ENCODE measurements around the gene SS18L1.

The SS18L1 gene

DNA sequence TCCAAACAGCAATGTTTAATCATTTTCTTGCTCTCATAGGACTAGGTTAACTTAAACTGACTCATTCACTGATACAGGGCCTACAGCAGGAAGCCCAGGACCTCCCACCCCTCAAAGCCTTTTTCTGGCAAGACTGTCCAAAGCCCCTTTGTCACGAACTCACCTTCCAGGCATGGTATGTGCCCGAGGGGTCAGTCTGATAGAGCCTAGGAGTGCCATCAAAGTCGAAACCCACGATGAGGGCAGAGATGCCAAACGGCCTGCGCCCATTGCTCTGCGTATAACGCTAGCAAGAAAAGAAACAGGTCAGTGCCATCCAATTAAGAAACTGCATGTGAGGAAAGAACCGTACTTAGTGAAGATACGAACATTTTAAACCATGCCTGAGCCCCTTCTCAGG, 4.7 kb upstream of the SS18L1 start:
- H3K9me3 Mint-ChIP-seq: no peaks in the 10 kb centered on the region
- TF ChIP-seq, protein P1, sequence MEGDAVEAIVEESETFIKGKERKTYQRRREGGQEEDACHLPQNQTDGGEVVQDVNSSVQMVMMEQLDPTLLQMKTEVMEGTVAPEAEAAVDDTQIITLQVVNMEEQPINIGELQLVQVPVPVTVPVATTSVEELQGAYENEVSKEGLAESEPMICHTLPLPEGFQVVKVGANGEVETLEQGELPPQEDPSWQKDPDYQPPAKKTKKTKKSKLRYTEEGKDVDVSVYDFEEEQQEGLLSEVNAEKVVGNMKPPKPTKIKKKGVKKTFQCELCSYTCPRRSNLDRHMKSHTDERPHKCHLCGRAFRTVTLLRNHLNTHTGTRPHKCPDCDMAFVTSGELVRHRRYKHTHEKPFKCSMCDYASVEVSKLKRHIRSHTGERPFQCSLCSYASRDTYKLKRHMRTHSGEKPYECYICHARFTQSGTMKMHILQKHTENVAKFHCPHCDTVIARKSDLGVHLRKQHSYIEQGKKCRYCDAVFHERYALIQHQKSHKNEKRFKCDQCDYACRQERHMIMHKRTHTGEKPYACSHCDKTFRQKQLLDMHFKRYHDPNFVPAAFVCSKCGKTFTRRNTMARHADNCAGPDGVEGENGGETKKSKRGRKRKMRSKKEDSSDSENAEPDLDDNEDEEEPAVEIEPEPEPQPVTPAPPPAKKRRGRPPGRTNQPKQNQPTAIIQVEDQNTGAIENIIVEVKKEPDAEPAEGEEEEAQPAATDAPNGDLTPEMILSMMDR (IDR thresholded peaks at IDR 0.05; ENCODE audit: unreplicated experiment in 3 of 3): no peak
- H3K4me1 Mint-ChIP-seq: peaks cover 22% of the 10 kb centered on the region
- no peak overlapping the region for H3K4me3 Mint-ChIP-seq
- peaks cover 53% of the 10 kb centered on the region for H3K36me3 Mint-ChIP-seq (ENCODE audit: low read depth)
- no peak overlapping the region for H3K27ac Mint-ChIP-seq
- H3K27me3 Mint-ChIP-seq (ENCODE audit: low read depth): peaks cover 3% of the 10 kb centered on the region

GRCh38 chr20:62139636-62140035, 3.9 kb upstream of the SS18L1 start:
- no peak overlapping the region for H3K27ac Mint-ChIP-seq
- TF ChIP-seq, protein P1 (IDR thresholded peaks at IDR 0.05; ENCODE audit: unreplicated experiment in 3 of 3): no peak
- H3K9me3 Mint-ChIP-seq: no peaks in the 10 kb centered on the region
- H3K4me1 Mint-ChIP-seq: peaks cover 26% of the 10 kb centered on the region
- peak overlapping the region in 1 of 3 experiments; percentile 52 for H3K4me3 Mint-ChIP-seq
- H3K36me3 Mint-ChIP-seq (ENCODE audit: low read depth): peaks cover 50% of the 10 kb centered on the region
- H3K27me3 Mint-ChIP-seq (ENCODE audit: low read depth): peaks cover 3% of the 10 kb centered on the region

DNA sequence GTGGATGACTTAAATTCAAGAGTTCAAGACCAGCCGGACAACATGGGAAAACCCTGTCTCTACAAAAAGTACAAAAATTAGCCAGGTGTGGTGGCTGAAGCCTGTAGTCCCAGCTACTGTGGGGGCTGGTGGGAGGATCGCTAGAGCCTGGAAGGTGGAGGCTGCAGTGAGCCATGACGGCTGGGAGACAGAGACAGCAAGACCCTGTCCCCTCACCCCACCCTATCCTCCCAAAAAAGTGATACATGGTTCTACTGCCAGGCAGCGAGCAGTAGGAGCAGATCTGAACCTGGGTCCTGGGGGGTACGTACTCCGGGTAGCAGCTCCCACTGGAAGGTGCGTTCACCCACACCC, 2.5 kb upstream of the SS18L1 start:
- H3K27ac Mint-ChIP-seq: peak overlapping the region; percentile 96 to 99 (median 96)
- TF ChIP-seq, protein P1 (IDR thresholded peaks at IDR 0.05; ENCODE audit: unreplicated experiment in 3 of 3): no peak
- H3K27me3 Mint-ChIP-seq (ENCODE audit: low read depth): peaks cover 3% of the 10 kb centered on the region
- H3K9me3 Mint-ChIP-seq: no peaks in the 10 kb centered on the region
- peak overlapping the region; percentile 94 to 99 (median 98) for H3K4me3 Mint-ChIP-seq
- peaks cover 47% of the 10 kb centered on the region for H3K36me3 Mint-ChIP-seq (ENCODE audit: low read depth)
- peaks cover 39% of the 10 kb centered on the region for H3K4me1 Mint-ChIP-seq

GRCh38 chr20:62141397-62142251, 1.9 kb upstream of the SS18L1 start:
- H3K4me1 Mint-ChIP-seq: peaks cover 41% of the 10 kb centered on the region
- H3K36me3 Mint-ChIP-seq (ENCODE audit: low read depth): peaks cover 40% of the 10 kb centered on the region
- H3K4me3 Mint-ChIP-seq: peak overlapping the region; percentile 94 to 99 (median 98)
- H3K9me3 Mint-ChIP-seq: no peaks in the 10 kb centered on the region
- H3K27me3 Mint-ChIP-seq (ENCODE audit: low read depth): peaks cover 3% of the 10 kb centered on the region
- peak overlapping the region; percentile 96 to 99 (median 96) for H3K27ac Mint-ChIP-seq
- TF ChIP-seq, protein P1 (IDR thresholded peaks at IDR 0.05; ENCODE audit: unreplicated experiment in 3 of 3): peak in 2 of 3 experiments; percentile 10 to 41

DNA sequence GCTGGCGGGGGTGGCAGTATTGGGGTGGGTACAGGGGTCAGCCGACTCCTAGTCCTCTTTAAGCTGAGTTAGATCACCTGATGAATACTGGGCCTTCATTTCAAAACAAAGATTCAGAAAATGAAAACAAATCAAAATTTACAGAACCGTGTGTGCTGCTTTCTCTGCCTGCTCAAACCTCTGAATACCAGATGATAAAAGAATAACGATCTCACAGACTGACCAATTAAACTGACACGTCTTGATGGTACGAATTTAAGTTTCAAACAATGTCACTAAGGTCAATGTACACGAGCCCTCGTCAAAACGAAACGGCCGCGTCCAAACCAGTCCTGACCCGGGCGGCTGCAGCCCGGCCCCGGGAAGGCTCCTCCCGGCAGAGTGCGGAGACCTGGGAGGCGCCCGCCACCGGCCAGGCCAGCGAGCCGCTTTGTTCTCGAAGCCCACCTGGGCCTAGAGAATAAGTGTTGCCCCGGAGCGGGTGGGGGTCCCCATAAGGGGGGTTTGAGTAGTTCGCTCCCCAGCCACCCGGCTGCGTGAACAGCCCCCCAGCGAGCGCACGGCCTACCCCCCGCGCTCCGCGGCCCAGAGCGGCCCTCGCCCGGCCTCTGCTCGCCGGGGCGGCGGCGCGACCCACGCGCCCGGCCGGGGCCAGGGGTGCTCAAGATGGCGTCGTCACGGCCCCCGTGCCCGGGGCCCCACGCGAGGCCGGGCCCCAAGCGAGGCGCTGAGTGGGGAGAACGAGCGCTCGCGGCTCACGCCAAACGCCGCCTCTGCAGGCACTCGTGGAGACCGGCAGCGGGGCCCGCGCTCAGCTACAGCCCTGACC, 1.1 kb upstream of the SS18L1 start:
- Mint-ChIP-seq H3K36me3 (ENCODE audit: low read depth) (peaks cover 32% of the 10 kb centered on the region), H3K4me3 (peak overlapping the region; percentile 94 to 99 (median 98)), H3K9me3 (no peaks in the 10 kb centered on the region), H3K4me1 (peaks cover 44% of the 10 kb centered on the region), H3K27me3 (ENCODE audit: low read depth) (peaks cover 3% of the 10 kb centered on the region), H3K27ac (peak overlapping the region; percentile 96 to 99 (median 96))
- TF ChIP-seq, protein P1 (IDR thresholded peaks at IDR 0.05; ENCODE audit: unreplicated experiment in 3 of 3): no peak
